MM.1S (cell line): Measurements from ENCODE around the gene CEP104.

ENCODE experiments used
- CTCF ChIP-seq: fragments of 300-600 bp; sonication (generic); IDR thresholded peaks from 2 replicates; pipeline ENCODE4 v1.5.1; 2016; ENCODE audit warnings: antibody characterized with exemption, low read length, mixed read lengths
- EZH2 ChIP-seq: fragments of 300-600 bp; sonication (generic); optimal IDR thresholded peaks from 2 replicates; pipeline ENCODE3; 2017; ENCODE audit warnings: low read depth, mild to moderate bottlenecking, antibody characterized with exemption, low read length, mixed read lengths

DNA sequence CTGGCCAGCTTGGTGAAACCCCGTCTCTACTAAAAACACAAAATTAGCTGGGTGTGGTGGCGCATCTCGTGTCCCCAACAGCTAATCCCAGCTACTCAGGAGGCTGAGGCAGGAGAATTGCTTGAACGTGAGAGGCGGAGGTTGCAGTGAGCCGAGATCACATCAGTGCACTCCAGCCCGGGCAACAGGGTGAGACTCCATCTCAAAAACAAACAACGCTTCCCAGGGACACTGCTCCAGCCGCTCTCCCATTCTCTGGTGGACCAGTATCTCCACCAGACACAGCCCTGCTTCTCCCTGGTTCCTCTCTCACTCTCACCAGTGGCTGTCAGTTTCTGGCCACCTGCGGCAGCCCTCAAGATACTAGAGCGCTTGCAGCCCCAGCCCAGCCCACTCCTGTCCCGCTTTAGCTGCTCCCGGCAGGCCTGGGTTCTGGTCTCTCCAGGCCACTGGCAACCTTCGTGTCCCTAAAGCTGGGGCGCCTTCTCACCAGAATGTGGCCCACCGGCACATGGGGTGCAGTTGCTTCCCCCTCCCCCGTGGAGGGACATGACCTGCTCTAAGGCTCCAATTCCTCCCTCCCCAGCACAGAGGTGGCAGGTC lies 39.8 kb downstream of the CEP104 start:
- TF ChIP-seq CTCF (no peak), EZH2 (no peak)
